Caco-2 (cell line): ENCODE results near the gene PFKP. TPM values are rescaled to one million over a fixed set of nuclear protein-coding genes. Genes with fewer than 3 reads are reported as not detected.

Source experiments
- BruUV-seq: library from RNA; stranded (reverse); fragments of 400-500 nt; replicated peaks from 2 replicates; lab custom pipeline; 2021; lab: Mats Ljungman, UMichigan
- CTCF ChIA-PET: fragments of 300-600 bp; sonication (Branson Sonifier 250); formaldehyde crosslinking; loops from one replicate; lab custom pipeline; 2022; ENCODE audit warnings: antibody characterized with exemption; lab: Charles Lee
- POLR2A ChIA-PET: fragments of 300-600 bp; sonication (Branson Sonifier 250); formaldehyde crosslinking; loops from one replicate; lab custom pipeline; 2022; ENCODE audit warnings: antibody characterized with exemption; lab: Charles Lee
- DNase-seq, 2 experiments: peaks; one replicate each; pipeline versions ENCODE4 v3.0.0 to v3.0.0-alpha.2; 2020 to 2022
- H3K27me3 ChIP-seq: replicated peaks from 2 replicates; pipeline ENCODE4 v1.6.0; 2011; ENCODE audit warnings: low read length; ENCODE audit not compliant: control insufficient read depth, insufficient read depth
- H3K36me3 ChIP-seq: 2 replicates; pipeline ENCODE4 v1.5.1; 2011; ENCODE audit warnings: low read length; ENCODE audit not compliant: control insufficient read depth, insufficient read depth
- H3K4me1 ChIP-seq: fragments of 250-450 bp; sonication (Bioruptor Pico); 2 replicates; pipeline ENCODE4 v1.5.1; 2020; ENCODE audit warnings: mild to moderate bottlenecking
- H3K4me3 ChIP-seq: 2 replicates; pipeline ENCODE4 v1.5.1; 2011; ENCODE audit warnings: low read depth, mild to moderate bottlenecking, control low read depth, low read length
- H3K9me3 ChIP-seq: fragments of 250-450 bp; sonication (Bioruptor Pico); 2 replicates; pipeline ENCODE4 v1.5.1; 2020; ENCODE audit warnings: mild to moderate bottlenecking, moderate library complexity
- H3K27ac Mint-ChIP-seq: one replicate; pipeline ENCODE4 v1.8.0; 2022; ENCODE audit warnings: mixed read lengths; ENCODE audit not compliant: unreplicated experiment
- H3K27me3 Mint-ChIP-seq: one replicate; pipeline ENCODE4 v1.8.0; 2022; ENCODE audit warnings: mixed read lengths; ENCODE audit not compliant: insufficient read depth, unreplicated experiment
- H3K36me3 Mint-ChIP-seq: one replicate; pipeline ENCODE4 v1.8.0; 2022; ENCODE audit warnings: mild to moderate bottlenecking, mixed read lengths; ENCODE audit not compliant: insufficient read depth, unreplicated experiment
- H3K4me1 Mint-ChIP-seq: one replicate; pipeline ENCODE4 v1.8.0; 2022; ENCODE audit warnings: low read depth, mixed read lengths; ENCODE audit not compliant: unreplicated experiment
- H3K4me3 Mint-ChIP-seq: one replicate; pipeline ENCODE4 v1.8.0; 2022; ENCODE audit warnings: mild to moderate bottlenecking, moderate library complexity, mixed read lengths; ENCODE audit not compliant: unreplicated experiment
- H3K9me3 Mint-ChIP-seq: one replicate; pipeline ENCODE4 v1.8.0; 2022; ENCODE audit warnings: mixed read lengths; ENCODE audit not compliant: unreplicated experiment
- intact Hi-C: fragments of 100-400 bp; cut with micrococcal nuclease; formaldehyde crosslinking; loops from one replicate; pipeline ENCODE4 v1.10.0; 2022; ENCODE audit not compliant: unreplicated experiment
- total RNA-seq: library from RNA; stranded (reverse); gene quantifications from 2 replicates; pipeline ENCODE4 v1.2.3, GENCODE V29; 2022
- TF ChIP-seq, protein P1 (sequence below), 2 experiments: fragments of 200-600 bp in 1 of 2; IDR thresholded peaks; 1 replicate in 1 of 2; 2 replicates in 1 of 2; pipeline versions ENCODE4 v1.5.1 to v1.8.0; 2011 to 2022; ENCODE audit warnings: antibody characterized with exemption in 1 of 2, control low read depth in 1 of 2, inconsistent platforms in 1 of 2, low read depth in 1 of 2, low read length in 1 of 2, mild to moderate bottlenecking in 1 of 2, moderate library complexity in 1 of 2; ENCODE audit not compliant: insufficient read depth in 1 of 2, severe bottlenecking in 1 of 2, unreplicated experiment in 1 of 2

The PFKP gene
- total RNA-seq, 1 experiment from 2014 or later, result 218 TPM

DNA sequence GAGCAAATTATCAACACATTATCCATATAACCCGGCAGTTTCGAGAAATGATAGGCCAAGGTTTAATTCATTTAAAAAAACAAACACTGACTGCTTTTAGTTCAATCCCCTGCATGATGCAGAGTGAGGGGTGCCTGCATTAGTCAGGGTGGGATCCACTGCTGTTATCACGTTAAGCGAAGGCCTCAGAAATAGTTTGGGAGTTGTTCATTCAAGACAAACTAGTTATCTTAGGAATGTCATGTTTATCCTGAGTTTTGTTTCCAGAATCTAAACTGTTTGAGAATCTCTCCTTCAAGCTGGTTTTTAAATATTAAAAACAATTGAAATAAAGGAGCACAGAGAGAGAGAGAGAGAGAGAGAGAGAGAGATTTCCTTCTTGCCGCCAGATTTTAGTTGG, 36.6 kb upstream of the PFKP start:
- intact Hi-C loops, result no loop called here
- CTCF ChIA-PET, result interaction anchor here (0.6 kb wide), 1 partner anchor 602 kb away, joined by 3 read pairs; no protein-coding TSS in a partner anchor
- no peak overlapping the region for H3K27ac Mint-ChIP-seq

DNA sequence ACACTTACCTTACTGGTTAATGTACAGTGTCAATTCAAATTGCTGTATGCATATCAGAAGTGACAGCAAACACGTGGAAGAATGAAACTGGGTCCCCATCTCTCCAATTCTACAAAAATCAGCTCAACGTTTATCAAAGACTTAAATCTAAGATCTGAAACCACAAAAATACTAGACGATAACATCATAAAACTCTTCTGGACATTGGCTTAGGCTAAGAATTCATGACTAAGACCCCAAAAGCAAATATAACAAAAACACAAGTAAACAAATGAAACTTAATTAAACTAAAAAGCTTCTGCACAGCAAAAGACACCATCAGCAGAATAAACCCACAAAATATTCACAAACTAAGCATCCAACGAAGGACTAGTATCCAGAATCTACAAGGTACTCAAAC, 35.9 kb upstream of the PFKP start:
- ChIA-PET CTCF (interaction anchor here (0.6 to 0.8 kb wide), 2 partner anchors 12 to 601 kb away, joined by 3 read pairs; no protein-coding TSS in a partner anchor), POLR2A (no interaction called here)
- Histone ChIP-seq H3K9me3 (peaks cover 7% of the 10 kb centered on the region; the same call in 1 of the 2 replicates), H3K4me1 (no peaks in the 10 kb centered on the region), H3K4me3 (no peak overlapping the region), H3K36me3 (no peaks in the 10 kb centered on the region), H3K27me3 (no peaks in the 10 kb centered on the region)
- no peak overlapping the region for H3K27ac Mint-ChIP-seq
- no peak overlapping the region for H3K4me3 Mint-ChIP-seq
- intact Hi-C loops, result no loop called here
- no peaks in the 10 kb centered on the region for H3K4me1 Mint-ChIP-seq
- peaks cover 28% of the 10 kb centered on the region for H3K27me3 Mint-ChIP-seq
- no peak for DNase-seq
- H3K36me3 Mint-ChIP-seq, result no peaks in the 10 kb centered on the region
- BruUV-seq, result no TSS peak
- TF ChIP-seq, protein P1, sequence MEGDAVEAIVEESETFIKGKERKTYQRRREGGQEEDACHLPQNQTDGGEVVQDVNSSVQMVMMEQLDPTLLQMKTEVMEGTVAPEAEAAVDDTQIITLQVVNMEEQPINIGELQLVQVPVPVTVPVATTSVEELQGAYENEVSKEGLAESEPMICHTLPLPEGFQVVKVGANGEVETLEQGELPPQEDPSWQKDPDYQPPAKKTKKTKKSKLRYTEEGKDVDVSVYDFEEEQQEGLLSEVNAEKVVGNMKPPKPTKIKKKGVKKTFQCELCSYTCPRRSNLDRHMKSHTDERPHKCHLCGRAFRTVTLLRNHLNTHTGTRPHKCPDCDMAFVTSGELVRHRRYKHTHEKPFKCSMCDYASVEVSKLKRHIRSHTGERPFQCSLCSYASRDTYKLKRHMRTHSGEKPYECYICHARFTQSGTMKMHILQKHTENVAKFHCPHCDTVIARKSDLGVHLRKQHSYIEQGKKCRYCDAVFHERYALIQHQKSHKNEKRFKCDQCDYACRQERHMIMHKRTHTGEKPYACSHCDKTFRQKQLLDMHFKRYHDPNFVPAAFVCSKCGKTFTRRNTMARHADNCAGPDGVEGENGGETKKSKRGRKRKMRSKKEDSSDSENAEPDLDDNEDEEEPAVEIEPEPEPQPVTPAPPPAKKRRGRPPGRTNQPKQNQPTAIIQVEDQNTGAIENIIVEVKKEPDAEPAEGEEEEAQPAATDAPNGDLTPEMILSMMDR (IDR thresholded peaks at IDR 0.05; ENCODE audit: insufficient read depth in 1 of 2, low read depth in 1 of 2, low read length in 1 of 2, severe bottlenecking in 1 of 2, unreplicated experiment in 1 of 2), result no peak
- H3K9me3 Mint-ChIP-seq, result no peaks in the 10 kb centered on the region

More for the DNA sequence above, 36.6 kb upstream of the PFKP start:
- Histone ChIP-seq H3K4me3 (no peak overlapping the region), H3K9me3 (peaks cover 7% of the 10 kb centered on the region; the same call in 1 of the 2 replicates), H3K4me1 (no peaks in the 10 kb centered on the region), H3K36me3 (no peaks in the 10 kb centered on the region), H3K27me3 (no peaks in the 10 kb centered on the region)
- no peaks in the 10 kb centered on the region for H3K9me3 Mint-ChIP-seq
- no peaks in the 10 kb centered on the region for H3K36me3 Mint-ChIP-seq
- no peak overlapping the region for H3K4me3 Mint-ChIP-seq
- H3K4me1 Mint-ChIP-seq, result no peaks in the 10 kb centered on the region
- POLR2A ChIA-PET, result no interaction called here
- no TSS peak for BruUV-seq
- H3K27me3 Mint-ChIP-seq, result peaks cover 27% of the 10 kb centered on the region
- DNase-seq, result no peak
- TF ChIP-seq, protein P1 (IDR thresholded peaks at IDR 0.05; ENCODE audit: insufficient read depth in 1 of 2, low read depth in 1 of 2, low read length in 1 of 2, severe bottlenecking in 1 of 2, unreplicated experiment in 1 of 2), result no peak

DNA sequence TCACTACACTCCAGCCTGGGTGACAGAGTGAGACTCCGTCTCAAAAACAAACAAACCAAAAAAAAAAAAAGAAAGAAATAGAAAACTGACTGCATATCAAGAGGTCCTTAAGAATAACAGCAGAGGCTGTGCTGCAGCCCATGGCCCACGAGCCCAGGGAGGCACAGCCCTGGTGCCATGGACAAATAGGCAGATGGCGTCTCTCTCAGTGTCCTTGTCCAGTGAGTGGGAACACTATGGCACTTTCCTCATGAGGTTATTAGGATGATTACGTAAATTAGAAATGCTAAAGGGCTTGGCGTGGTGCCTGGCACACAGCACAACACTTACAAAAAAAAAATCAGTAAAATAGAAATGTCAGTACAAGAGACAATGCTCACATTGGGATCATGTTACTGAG, 33.4 kb upstream of the PFKP start:
- Mint-ChIP-seq H3K36me3 (no peaks in the 10 kb centered on the region), H3K9me3 (peaks cover 6% of the 10 kb centered on the region), H3K27me3 (peaks cover 29% of the 10 kb centered on the region), H3K27ac (no peak overlapping the region), H3K4me1 (no peaks in the 10 kb centered on the region), H3K4me3 (no peak overlapping the region)
- H3K36me3 ChIP-seq, result no peaks in the 10 kb centered on the region
- peaks cover 7% of the 10 kb centered on the region; the same call in 1 of the 2 replicates for H3K9me3 ChIP-seq
- H3K27me3 ChIP-seq, result no peaks in the 10 kb centered on the region
- BruUV-seq, result no TSS peak
- ChIA-PET CTCF (no interaction called here), POLR2A (no interaction called here)
- H3K4me3 ChIP-seq, result no peak overlapping the region
- H3K4me1 ChIP-seq, result no peaks in the 10 kb centered on the region
- DNase-seq, result no peak
- TF ChIP-seq, protein P1 (IDR thresholded peaks at IDR 0.05; ENCODE audit: insufficient read depth in 1 of 2, low read depth in 1 of 2, low read length in 1 of 2, severe bottlenecking in 1 of 2, unreplicated experiment in 1 of 2), result no peak
- intact Hi-C loops, result no loop called here
